ENCODE measurements around the gene MRPS2.

DNA sequence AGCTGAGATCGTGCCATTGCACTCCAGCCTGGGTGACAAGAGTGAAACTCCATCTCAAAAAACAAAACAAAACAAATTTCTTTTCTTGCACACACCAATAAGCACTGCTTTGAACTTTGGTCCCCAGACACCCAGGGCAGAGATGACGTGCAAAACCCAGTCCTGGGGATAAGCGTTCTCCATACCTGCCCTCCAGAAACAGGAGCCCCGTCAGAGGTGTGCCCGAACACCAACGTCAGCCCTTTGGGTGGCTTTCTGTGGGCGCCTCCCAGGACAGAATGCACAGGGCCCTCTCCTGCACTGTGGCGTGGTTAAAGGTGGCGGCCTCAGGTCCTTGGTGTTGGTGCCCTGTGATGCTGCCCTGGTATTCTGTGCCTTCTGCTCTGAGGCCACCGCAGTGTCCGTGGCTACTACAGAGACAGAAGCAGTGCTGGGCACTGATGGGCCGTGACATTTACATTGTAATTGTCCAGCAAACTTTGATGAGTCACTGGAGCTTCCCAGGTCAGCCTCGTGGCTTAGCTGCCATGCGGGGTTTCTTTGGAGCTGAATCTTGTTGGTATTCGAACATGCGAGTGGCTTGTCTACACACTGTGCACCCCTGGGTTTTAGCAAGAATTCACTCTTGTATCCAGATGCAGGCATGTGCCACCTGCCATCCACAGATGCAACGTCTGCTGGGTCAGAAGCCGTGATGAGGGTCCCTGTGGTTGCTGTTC is 11.1 kb upstream of the MRPS2 start:
- TF ChIP-seq CBX5 (IDR thresholded peaks at IDR 0.05; ENCODE audit: low read depth) (no peak), POLR2AphosphoS5 (IDR thresholded peaks at IDR 0.05; ENCODE audit: low read length) (no peak), ZZZ3 (IDR thresholded peaks at IDR 0.05; ENCODE audit: control insufficient read depth, insufficient read length, low read depth) (no peak), NR2C2 (IDR thresholded peaks at IDR 0.05; ENCODE audit: borderline replicate concordance, control insufficient read depth, insufficient read length, low read depth) (no peak), MXI1 (IDR thresholded peaks at IDR 0.05; ENCODE audit: low read depth, low read length) (no peak), SMC3 (IDR thresholded peaks at IDR 0.05; ENCODE audit: borderline replicate concordance, low read length) (no peak)

Data from GM12878 (cell line).